Measurements from ENCODE around the gene MBD6. TPM values are rescaled to one million over a fixed set of nuclear protein-coding genes. Genes with fewer than 3 reads are reported as not detected.

Gene MBD6
- total RNA-seq, 5 donors from 2014 or later (not counting 1 experiment from before 2014, with no cell fraction given) = 109 to 122 (median 114) TPM

DNA sequence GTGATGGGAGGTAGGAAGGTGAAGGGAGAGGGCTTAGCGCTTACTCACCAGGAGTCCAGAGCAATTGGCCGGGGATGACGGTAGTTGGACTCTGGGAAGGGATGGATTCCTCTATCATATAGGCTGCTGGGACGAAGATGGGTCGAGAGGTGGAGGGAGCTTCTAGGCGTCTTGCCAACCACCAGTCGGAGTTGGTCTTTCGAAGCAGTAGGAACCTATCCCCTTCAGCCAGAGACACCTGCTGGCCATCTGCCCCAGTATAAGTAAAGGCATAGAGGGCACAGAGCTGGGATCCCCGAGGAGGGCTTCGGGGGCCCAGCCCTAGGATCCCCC, 43.6 kb upstream of the MBD6 start:
- no peaks in the 10 kb centered on the region for H3K9me3 ChIP-seq
- CTCF ChIA-PET = interaction anchor here in 1 of 2 donors (4.2 kb wide), 1 partner anchor 20 kb away, joined by 23 read pairs; the partner anchor contains the start of gene GLI1
- H3K27me3 Mint-ChIP-seq = no peaks in the 10 kb centered on the region
- H3K4me1 Mint-ChIP-seq = peaks cover 65 to 80% (median 73%) of the 10 kb centered on the region in 3 donors
- H3K36me3 Mint-ChIP-seq = peaks cover 18% of the 10 kb centered on the region
- POLR2A ChIA-PET = interaction anchor here in 1 of 2 donors (1.3 to 1.9 kb wide), 2 partner anchors 20 to 42 kb away, joined by 3 to 10 read pairs; partner anchors contain the start of gene DDIT3
- DNase-seq (peak in 1 of 35 experiments; percentile 34), ATAC-seq (replicated peaks in 1 of 4) (no peak)
- no peaks in the 10 kb centered on the region for H3K9me3 Mint-ChIP-seq
- no peaks in the 10 kb centered on the region for H3K27me3 ChIP-seq (replicated peaks in 1 of 2; ENCODE audit: control insufficient read depth in 2 of 2, extremely low read depth in 1 of 2, insufficient read depth in 2 of 2, low read length in 1 of 2)
- peak overlapping the region; percentile 98 to 99 (median 98) for H3K4me3 Mint-ChIP-seq
- H3K4me1 ChIP-seq (ENCODE audit: control insufficient read depth in 1 of 2, extremely low read depth in 1 of 2, insufficient read depth in 2 of 2, low read length in 2 of 2) = peaks cover 28 to 79% of the 10 kb centered on the region in 2 experiments
- peaks cover 8 to 17% of the 10 kb centered on the region in 2 donors for H3K36me3 ChIP-seq (ENCODE audit: control insufficient read depth in 2 of 2, extremely low read depth in 1 of 2, insufficient read depth in 1 of 2, low read length in 1 of 2)
- 88% methylated on average over 2 of the region's 10 CpGs for WGBS (ENCODE audit: insufficient coverage)
- H3K27ac Mint-ChIP-seq = peak overlapping the region; percentile 98
- H3K27ac ChIP-seq (ENCODE audit: low read length) = peak overlapping the region; percentile 98
- H3K4me3 ChIP-seq (ENCODE audit: control insufficient read depth in 1 of 2, extremely low read depth in 1 of 2, low read length in 1 of 2) = peak overlapping the region; percentile 48 to 83

DNA sequence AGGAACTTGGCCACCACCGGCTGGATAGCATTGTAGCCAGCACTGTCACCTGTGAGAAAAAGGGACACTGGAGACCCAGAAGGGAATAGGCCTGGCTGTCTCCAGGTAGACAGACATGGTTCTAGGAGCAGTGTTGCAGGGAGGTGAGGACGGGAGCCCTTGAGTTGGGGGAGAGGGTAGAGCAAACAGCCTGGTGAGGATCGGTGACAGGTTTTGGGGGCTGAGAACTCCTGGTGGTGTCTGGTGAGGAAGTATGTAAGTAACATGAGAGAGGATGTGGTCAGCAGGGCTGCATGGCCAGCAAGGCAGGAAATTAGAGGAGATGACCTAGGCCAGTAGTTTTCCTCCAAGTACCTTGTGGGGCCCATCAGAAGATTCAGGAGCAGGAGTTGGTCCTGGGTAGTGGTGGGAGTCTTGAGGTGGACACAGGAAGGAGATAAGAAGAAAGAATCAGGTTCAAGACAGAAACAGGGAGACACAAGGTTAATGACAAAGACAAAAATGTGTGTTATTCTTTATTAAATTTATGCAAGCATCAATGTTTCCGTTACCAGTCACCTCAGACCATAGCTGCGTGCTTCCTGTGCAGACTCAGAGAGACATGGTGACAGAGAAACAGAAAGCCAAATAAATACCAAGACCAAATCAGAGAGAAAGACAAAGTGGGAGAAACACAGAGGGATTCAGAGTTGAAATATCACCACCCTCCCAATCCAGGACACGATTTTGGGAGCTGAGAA, 43.1 kb upstream of the MBD6 start, which contains the start of gene ARHGAP9:
ARHGAP9 (minus strand) TSS at position 491 of the 740 bp plus-strand sequence; CDS start at position 31, 460 bp downstream.
- POLR2A ChIA-PET = interaction anchor here (0.5 to 1.9 kb wide), 10 partner anchors 20 to 851 kb away, joined by 3 to 10 read pairs (median 4); partner anchors contain the start of genes DDIT3 (in 1 of the 2) and GLI1 (in 1 of the 2)

DNA sequence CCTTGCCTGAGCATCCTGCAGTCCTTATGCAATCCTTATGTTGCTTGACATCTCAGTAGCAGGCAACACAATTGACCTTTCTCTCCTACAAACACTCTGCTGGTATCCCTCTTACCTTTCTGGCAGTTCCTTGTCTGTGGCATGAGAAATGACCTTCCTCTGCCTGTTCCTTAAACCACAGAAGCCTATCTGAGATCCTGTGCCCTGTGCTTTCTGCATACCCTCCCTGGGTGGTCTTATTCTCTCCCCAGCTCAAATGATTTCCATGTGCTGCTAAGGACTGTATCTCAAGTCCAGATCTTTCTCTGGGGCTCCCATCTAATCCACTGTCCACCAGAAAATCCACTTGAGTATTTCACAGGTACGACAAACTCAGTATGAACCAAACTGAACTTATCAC, 41.0 kb upstream of the MBD6 start:
- H3K27ac ChIP-seq (ENCODE audit: low read length) = peak overlapping the region; percentile 98
- Mint-ChIP-seq H3K4me3 (peak overlapping the region in 2 of 3 donors; percentile 0 to 98), H3K9me3 (no peaks in the 10 kb centered on the region)

More for the DNA sequence above, 43.1 kb upstream of the MBD6 start, which contains the start of gene ARHGAP9:
- H3K27me3 Mint-ChIP-seq = no peaks in the 10 kb centered on the region
- 28% methylated on average over 3 of the region's 6 CpGs for WGBS (ENCODE audit: insufficient coverage)
- DNase-seq (peak; percentile 33 to 87 (median 66)), ATAC-seq (replicated peaks in 1 of 4) (peak; percentile 58 to 73 (median 64))
- H3K27ac Mint-ChIP-seq = peak within 1 kb of the TSS; percentile 98
- H3K9me3 ChIP-seq = no peaks in the 10 kb centered on the region
- peak within 1 kb of the TSS; percentile 48 to 83 for H3K4me3 ChIP-seq (ENCODE audit: control insufficient read depth in 1 of 2, extremely low read depth in 1 of 2, low read length in 1 of 2)
- peak within 1 kb of the TSS; percentile 98 for H3K27ac ChIP-seq (ENCODE audit: low read length)
- no peaks in the 10 kb centered on the region for H3K27me3 ChIP-seq (replicated peaks in 1 of 2; ENCODE audit: control insufficient read depth in 2 of 2, extremely low read depth in 1 of 2, insufficient read depth in 2 of 2, low read length in 1 of 2)
- peaks cover 8 to 12% of the 10 kb centered on the region in 2 donors for H3K36me3 ChIP-seq (ENCODE audit: control insufficient read depth in 2 of 2, extremely low read depth in 1 of 2, insufficient read depth in 1 of 2, low read length in 1 of 2)
- peaks cover 28 to 73% of the 10 kb centered on the region in 2 experiments for H3K4me1 ChIP-seq (ENCODE audit: control insufficient read depth in 1 of 2, extremely low read depth in 1 of 2, insufficient read depth in 2 of 2, low read length in 2 of 2)
- CTCF ChIA-PET = interaction anchor here (0.7 to 4.2 kb wide), 5 partner anchors 18 to 47 kb away, joined by 3 to 23 read pairs (median 4); partner anchors contain the start of genes DDIT3 (in 1 of the 2) and GLI1 (in 1 of the 2)
- peaks cover 60 to 75% (median 68%) of the 10 kb centered on the region in 3 donors for H3K4me1 Mint-ChIP-seq
- no peaks in the 10 kb centered on the region for H3K9me3 Mint-ChIP-seq
- peak within 1 kb of the TSS; percentile 98 to 99 (median 98) for H3K4me3 Mint-ChIP-seq
- H3K36me3 Mint-ChIP-seq = peaks cover 13% of the 10 kb centered on the region

DNA sequence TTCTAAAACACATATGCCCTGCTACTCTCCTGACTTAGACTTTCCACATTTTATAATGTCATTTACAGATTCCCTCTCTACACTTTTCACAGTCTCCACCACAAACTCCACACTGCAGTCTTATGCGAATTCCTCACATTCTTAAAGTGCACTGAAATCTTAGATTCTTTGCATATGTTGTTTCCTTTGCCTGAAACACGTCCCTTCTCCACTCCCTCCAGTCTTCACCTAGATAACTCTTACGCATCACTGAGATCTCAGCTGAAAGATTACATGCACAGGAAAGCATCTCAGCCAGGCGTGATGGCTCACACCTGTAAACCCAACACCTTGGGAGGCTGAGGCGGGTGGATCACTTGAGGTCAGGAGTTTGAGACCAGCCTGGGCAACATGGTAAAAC, 39.2 kb upstream of the MBD6 start:
- CTCF ChIA-PET = no interaction called here

More for the DNA sequence above, 41.0 kb upstream of the MBD6 start:
- Mint-ChIP-seq H3K27ac (peak overlapping the region; percentile 98), H3K36me3 (peaks cover 5% of the 10 kb centered on the region), H3K4me1 (peaks cover 48 to 59% (median 55%) of the 10 kb centered on the region in 3 donors), H3K27me3 (no peaks in the 10 kb centered on the region)
- DNase-seq = no peak
- Histone ChIP-seq H3K4me3 (ENCODE audit: control insufficient read depth in 1 of 2, extremely low read depth in 1 of 2, low read length in 1 of 2) (no peak overlapping the region), H3K9me3 (no peaks in the 10 kb centered on the region), H3K4me1 (ENCODE audit: control insufficient read depth in 1 of 2, extremely low read depth in 1 of 2, insufficient read depth in 2 of 2, low read length in 2 of 2) (peaks cover 25 to 52% of the 10 kb centered on the region in 2 experiments), H3K27me3 (replicated peaks in 1 of 2; ENCODE audit: control insufficient read depth in 2 of 2, extremely low read depth in 1 of 2, insufficient read depth in 2 of 2, low read length in 1 of 2) (no peaks in the 10 kb centered on the region), H3K36me3 (ENCODE audit: control insufficient read depth in 2 of 2, extremely low read depth in 1 of 2, insufficient read depth in 1 of 2, low read length in 1 of 2) (no peaks in the 10 kb centered on the region)
- CTCF ChIA-PET = interaction anchor here in 1 of 2 donors (4.2 kb wide), 1 partner anchor 23 kb away, joined by 23 read pairs; the partner anchor contains the start of gene GLI1
- WGBS (ENCODE audit: insufficient coverage) = no CpG with 5 or more reads among the region's 1 CpG
- POLR2A ChIA-PET = interaction anchor here in 1 of 2 donors (0.9 kb wide), 1 partner anchor 33 kb away, joined by 5 read pairs; no protein-coding TSS in a partner anchor
- ATAC-seq (replicated peaks in 1 of 4) = no peak

DNA sequence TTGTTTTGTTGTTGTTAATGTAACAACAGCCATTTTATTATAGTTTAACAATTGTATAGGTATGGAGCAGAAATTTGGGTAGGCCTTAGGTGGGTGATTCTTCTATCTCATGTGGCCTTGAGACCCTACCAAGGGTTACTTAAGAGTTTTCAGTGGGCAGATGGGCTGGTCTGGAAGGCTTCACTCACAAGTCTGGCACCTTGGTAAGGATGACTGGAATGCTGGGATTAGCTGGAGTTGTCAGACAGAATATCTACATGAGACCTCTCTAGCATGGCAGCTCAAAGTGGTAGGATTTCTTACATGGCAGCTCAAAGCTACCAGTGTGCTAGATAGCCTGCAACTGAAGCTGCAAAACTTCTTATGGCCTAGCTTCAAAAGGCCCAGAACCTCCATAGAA, 36.9 kb upstream of the MBD6 start:
- Mint-ChIP-seq H3K4me1 (peaks cover 43 to 47% (median 46%) of the 10 kb centered on the region in 3 donors), H3K36me3 (peaks cover 8% of the 10 kb centered on the region), H3K27me3 (no peaks in the 10 kb centered on the region), H3K9me3 (no peaks in the 10 kb centered on the region), H3K27ac (peak overlapping the region in 1 of 2 donors; percentile 39), H3K4me3 (no peak overlapping the region)
- Histone ChIP-seq H3K27ac (ENCODE audit: low read length) (no peak overlapping the region), H3K9me3 (no peaks in the 10 kb centered on the region), H3K27me3 (replicated peaks in 1 of 2; ENCODE audit: control insufficient read depth in 2 of 2, extremely low read depth in 1 of 2, insufficient read depth in 2 of 2, low read length in 1 of 2) (no peaks in the 10 kb centered on the region), H3K4me1 (ENCODE audit: control insufficient read depth in 1 of 2, extremely low read depth in 1 of 2, insufficient read depth in 2 of 2, low read length in 2 of 2) (peaks cover 16 to 36% of the 10 kb centered on the region in 2 experiments), H3K4me3 (ENCODE audit: control insufficient read depth in 1 of 2, extremely low read depth in 1 of 2, low read length in 1 of 2) (no peak overlapping the region), H3K36me3 (ENCODE audit: control insufficient read depth in 2 of 2, extremely low read depth in 1 of 2, insufficient read depth in 1 of 2, low read length in 1 of 2) (peaks cover 3 to 17% of the 10 kb centered on the region in 2 donors)
- POLR2A ChIA-PET = no interaction called here
- DNase-seq (no peak), ATAC-seq (replicated peaks in 1 of 4) (no peak)
- CTCF ChIA-PET = interaction anchor here in 1 of 2 donors (0.5 to 0.9 kb wide), 3 partner anchors 8 to 33 kb away, joined by 3 to 6 read pairs (median 4); no protein-coding TSS in a partner anchor

More for the DNA sequence above, 39.2 kb upstream of the MBD6 start:
- H3K4me1 ChIP-seq (ENCODE audit: control insufficient read depth in 1 of 2, extremely low read depth in 1 of 2, insufficient read depth in 2 of 2, low read length in 2 of 2) = peaks cover 23 to 48% of the 10 kb centered on the region in 2 experiments
- no peak overlapping the region for H3K4me3 ChIP-seq (ENCODE audit: control insufficient read depth in 1 of 2, extremely low read depth in 1 of 2, low read length in 1 of 2)
- WGBS (ENCODE audit: insufficient coverage) = 89% methylated on average over 5 of the region's 5 CpGs
- H3K9me3 ChIP-seq = no peaks in the 10 kb centered on the region
- Mint-ChIP-seq H3K27ac (peak overlapping the region; percentile 40 to 42), H3K9me3 (no peaks in the 10 kb centered on the region), H3K36me3 (peaks cover 4% of the 10 kb centered on the region), H3K4me3 (no peak overlapping the region), H3K4me1 (peaks cover 50 to 55% (median 53%) of the 10 kb centered on the region in 3 donors), H3K27me3 (no peaks in the 10 kb centered on the region)
- ATAC-seq (replicated peaks in 1 of 4) (no peak), DNase-seq (no peak)
- no peak overlapping the region for H3K27ac ChIP-seq (ENCODE audit: low read length)
- POLR2A ChIA-PET = no interaction called here
- no peaks in the 10 kb centered on the region for H3K36me3 ChIP-seq (ENCODE audit: control insufficient read depth in 2 of 2, extremely low read depth in 1 of 2, insufficient read depth in 1 of 2, low read length in 1 of 2)
- H3K27me3 ChIP-seq (replicated peaks in 1 of 2; ENCODE audit: control insufficient read depth in 2 of 2, extremely low read depth in 1 of 2, insufficient read depth in 2 of 2, low read length in 1 of 2) = no peaks in the 10 kb centered on the region

DNA sequence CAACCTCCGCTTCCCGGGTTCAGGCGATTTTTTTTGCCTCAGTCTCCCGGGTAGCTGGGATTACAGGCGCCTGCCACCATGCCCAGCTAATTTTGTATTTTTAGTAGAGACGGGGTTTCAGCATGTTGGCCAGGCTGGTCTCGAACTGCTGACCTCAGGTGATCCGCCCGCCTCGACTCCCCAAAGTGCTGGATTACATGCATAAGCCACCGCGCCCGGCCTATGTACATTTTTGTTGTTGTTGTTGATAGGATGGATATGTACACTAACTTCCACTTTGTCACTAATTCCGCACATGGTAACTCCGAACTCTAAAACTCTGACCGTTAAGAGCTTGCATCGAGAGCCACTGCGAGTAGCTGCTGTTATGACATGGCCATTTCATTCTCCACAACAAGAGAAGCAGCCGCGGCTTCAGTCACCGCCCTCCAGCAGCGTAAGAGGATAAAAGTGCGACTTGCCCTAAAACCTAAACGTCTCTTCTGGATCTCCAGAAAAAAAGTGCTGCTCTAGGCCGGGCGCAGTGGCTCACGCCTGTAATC, 35.5 kb upstream of the MBD6 start:
- Histone ChIP-seq H3K9me3 (no peaks in the 10 kb centered on the region), H3K4me1 (ENCODE audit: control insufficient read depth in 1 of 2, extremely low read depth in 1 of 2, insufficient read depth in 2 of 2, low read length in 2 of 2) (peaks cover 12 to 23% of the 10 kb centered on the region in 2 experiments), H3K27ac (ENCODE audit: low read length) (no peak overlapping the region), H3K27me3 (replicated peaks in 1 of 2; ENCODE audit: control insufficient read depth in 2 of 2, extremely low read depth in 1 of 2, insufficient read depth in 2 of 2, low read length in 1 of 2) (no peaks in the 10 kb centered on the region), H3K4me3 (ENCODE audit: control insufficient read depth in 1 of 2, extremely low read depth in 1 of 2, low read length in 1 of 2) (no peak overlapping the region), H3K36me3 (ENCODE audit: control insufficient read depth in 2 of 2, extremely low read depth in 1 of 2, insufficient read depth in 1 of 2, low read length in 1 of 2) (peaks cover 9 to 29% of the 10 kb centered on the region in 2 donors)
- CTCF ChIA-PET = interaction anchor here in 1 of 2 donors (1.4 kb wide), 2 partner anchors 10 to 28 kb away, joined by 3 to 6 read pairs; no protein-coding TSS in a partner anchor
- Mint-ChIP-seq H3K27ac (peak overlapping the region in 1 of 2 donors; percentile 94), H3K9me3 (no peaks in the 10 kb centered on the region), H3K4me1 (peaks cover 38 to 39% (median 38%) of the 10 kb centered on the region in 3 donors), H3K36me3 (peaks cover 15% of the 10 kb centered on the region), H3K4me3 (peak overlapping the region in 1 of 3 donors; percentile 98), H3K27me3 (no peaks in the 10 kb centered on the region)
- POLR2A ChIA-PET = interaction anchor here in 1 of 2 donors (0.6 kb wide), 1 partner anchor 21 kb away, joined by 4 read pairs; no protein-coding TSS in a partner anchor
- DNase-seq (no peak), ATAC-seq (replicated peaks in 1 of 4) (no peak)
- 93% methylated on average over 26 of the region's 27 CpGs for WGBS (ENCODE audit: insufficient coverage)
